ENCODE measurements around the gene LTBP2. TPM values are rescaled to one million over a fixed set of nuclear protein-coding genes. Genes with fewer than 3 reads are reported as not detected.

Gene LTBP2
- total RNA-seq, 1 donor from 2014 or later, result 0.07 TPM

GRCh38 chr14:74648601-74649000 lies 36.6 kb upstream of the LTBP2 start:
- no peak for DNase-seq (ENCODE audit: low spot score)
- Mint-ChIP-seq H3K27ac (no peak overlapping the region), H3K36me3 (ENCODE audit: low read depth) (no peaks in the 10 kb centered on the region), H3K9me3 (no peaks in the 10 kb centered on the region), H3K4me3 (ENCODE audit: low read depth) (no peak overlapping the region), H3K27me3 (ENCODE audit: low read depth) (no peaks in the 10 kb centered on the region), H3K4me1 (ENCODE audit: low read depth) (peaks cover 3% of the 10 kb centered on the region)
- intact Hi-C loops (cut with micrococcal nuclease), result no loop called here

GRCh38 chr14:74647678-74648461 lies 35.8 kb upstream of the LTBP2 start:
- Mint-ChIP-seq H3K36me3 (ENCODE audit: low read depth) (no peaks in the 10 kb centered on the region), H3K4me3 (ENCODE audit: low read depth) (no peak overlapping the region), H3K27ac (no peak overlapping the region), H3K27me3 (ENCODE audit: low read depth) (no peaks in the 10 kb centered on the region), H3K9me3 (no peaks in the 10 kb centered on the region), H3K4me1 (ENCODE audit: low read depth) (peaks cover 3% of the 10 kb centered on the region)
- DNase-seq (ENCODE audit: low spot score), result no peak
- intact Hi-C loops (cut with micrococcal nuclease), result no loop called here

DNA sequence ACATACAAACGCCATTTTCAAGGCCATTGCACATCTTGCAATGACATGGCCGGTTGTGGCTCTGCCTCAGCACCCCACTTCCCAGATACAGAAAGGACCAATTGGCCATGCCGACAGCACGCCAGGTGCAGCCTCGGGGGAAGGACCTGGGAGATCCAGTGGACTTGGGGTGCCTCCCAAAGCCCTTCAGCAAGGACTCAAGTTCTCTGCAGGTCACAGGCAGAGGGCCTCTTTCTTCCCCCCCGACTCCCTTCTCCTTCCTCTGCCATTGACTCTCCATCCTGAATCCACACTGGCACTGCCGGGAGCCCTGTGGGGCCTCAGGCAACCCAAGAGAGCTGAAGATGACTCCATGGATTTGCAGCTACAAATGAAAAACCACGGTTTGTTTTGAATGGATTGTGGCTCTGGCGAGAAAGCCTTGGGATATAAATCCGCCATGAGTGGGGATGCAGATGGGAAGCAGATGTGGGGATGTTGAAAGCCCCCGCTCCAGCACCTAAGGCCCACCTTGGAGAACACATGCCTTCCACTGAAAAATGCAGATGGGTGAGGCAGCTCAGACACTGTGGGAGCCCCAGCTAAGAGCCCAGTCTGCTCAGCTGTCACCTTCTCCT lies 35.1 kb upstream of the LTBP2 start:
- H3K27ac Mint-ChIP-seq, result no peak overlapping the region
- no peaks in the 10 kb centered on the region for H3K27me3 Mint-ChIP-seq (ENCODE audit: low read depth)
- no peaks in the 10 kb centered on the region for H3K36me3 Mint-ChIP-seq (ENCODE audit: low read depth)
- H3K4me1 Mint-ChIP-seq (ENCODE audit: low read depth), result peaks cover 3% of the 10 kb centered on the region
- no peak overlapping the region for H3K4me3 Mint-ChIP-seq (ENCODE audit: low read depth)
- no peak for DNase-seq (ENCODE audit: low spot score)
- intact Hi-C loops (cut with micrococcal nuclease), result no loop called here
- H3K9me3 Mint-ChIP-seq, result no peaks in the 10 kb centered on the region

- Mint-ChIP-seq H3K4me3 (ENCODE audit: low read depth) (no peak overlapping the region), H3K36me3 (ENCODE audit: low read depth) (no peaks in the 10 kb centered on the region), H3K9me3 (no peaks in the 10 kb centered on the region), H3K4me1 (ENCODE audit: low read depth) (no peaks in the 10 kb centered on the region), H3K27me3 (ENCODE audit: low read depth) (no peaks in the 10 kb centered on the region), H3K27ac (no peak overlapping the region)
- DNase-seq (ENCODE audit: low spot score), result no peak
- intact Hi-C loops (cut with micrococcal nuclease), result no loop called here
These were observed 33.9 kb upstream of the LTBP2 start for GRCh38 chr14:74645756-74646470.

DNA sequence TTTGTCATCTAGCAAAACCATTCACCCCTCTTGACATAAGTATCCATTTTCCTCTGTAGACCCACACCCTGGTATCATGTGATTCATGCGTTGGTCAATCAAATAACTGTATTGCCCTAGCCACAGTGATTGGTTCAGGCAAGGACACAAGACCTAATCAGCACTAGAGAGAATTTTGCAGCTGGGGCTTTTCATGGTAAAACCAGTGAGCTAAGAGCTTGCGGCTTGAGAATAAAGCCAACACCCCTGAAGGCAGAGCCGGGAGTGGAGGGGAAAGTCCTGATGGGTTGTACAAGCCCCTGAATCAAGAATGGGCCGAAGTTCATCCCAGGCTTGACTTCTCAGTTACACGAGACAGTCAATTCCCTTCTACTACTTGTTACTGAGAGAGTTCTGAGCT lies 33.2 kb upstream of the LTBP2 start:
- Mint-ChIP-seq H3K27ac (no peak overlapping the region), H3K4me1 (ENCODE audit: low read depth) (no peaks in the 10 kb centered on the region), H3K4me3 (ENCODE audit: low read depth) (no peak overlapping the region), H3K27me3 (ENCODE audit: low read depth) (peaks cover under 1% of the 10 kb centered on the region), H3K36me3 (ENCODE audit: low read depth) (no peaks in the 10 kb centered on the region), H3K9me3 (no peaks in the 10 kb centered on the region)
- intact Hi-C loops (cut with micrococcal nuclease), result no loop called here
- DNase-seq (ENCODE audit: low spot score), result no peak

DNA sequence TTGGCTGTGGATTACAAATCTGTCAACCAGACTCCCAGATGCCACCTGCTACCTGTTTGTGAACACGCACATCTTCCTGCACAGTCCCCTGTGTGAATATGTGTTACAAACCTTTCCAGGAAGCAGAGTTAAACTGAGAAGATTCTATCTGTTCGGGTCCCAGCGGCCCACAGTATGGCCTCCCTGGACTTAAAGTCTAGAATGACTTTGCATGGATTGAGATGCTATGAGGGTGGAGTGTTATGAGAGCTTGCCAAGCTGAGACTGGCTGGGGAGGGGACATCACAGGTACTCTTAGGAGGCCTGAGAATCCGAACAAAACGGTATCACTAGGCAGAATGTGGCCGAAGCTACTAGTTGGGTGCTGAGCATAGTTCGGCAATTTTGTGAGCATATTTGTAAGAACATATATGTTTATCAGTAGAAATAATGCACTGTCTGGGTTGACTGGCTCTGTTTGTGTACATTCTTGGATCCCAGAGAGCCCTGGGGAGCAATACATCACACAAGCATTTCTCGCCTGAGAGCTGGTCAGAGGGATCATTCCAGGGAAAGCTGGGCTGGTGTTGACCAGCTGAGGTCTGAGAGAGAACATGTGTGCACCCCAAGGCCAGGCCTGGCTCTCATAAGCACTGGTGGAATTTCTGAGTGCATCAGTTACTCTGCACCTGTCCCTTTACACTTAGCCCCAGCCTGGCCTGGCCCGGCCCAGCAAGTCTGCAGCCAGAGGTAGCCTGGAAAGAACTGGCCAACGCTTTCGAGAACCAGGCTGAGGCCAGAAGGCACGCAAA lies 29.8 kb upstream of the LTBP2 start:
- H3K9me3 Mint-ChIP-seq, result no peaks in the 10 kb centered on the region

GRCh38 chr14:74638966-74639365 lies 26.9 kb upstream of the LTBP2 start:
- Mint-ChIP-seq H3K27ac (no peak overlapping the region), H3K27me3 (ENCODE audit: low read depth) (peaks cover 10% of the 10 kb centered on the region), H3K36me3 (ENCODE audit: low read depth) (no peaks in the 10 kb centered on the region), H3K4me1 (ENCODE audit: low read depth) (no peaks in the 10 kb centered on the region), H3K9me3 (no peaks in the 10 kb centered on the region), H3K4me3 (ENCODE audit: low read depth) (no peak overlapping the region)
- no peak for DNase-seq (ENCODE audit: low spot score)
- intact Hi-C loops (cut with micrococcal nuclease), result no loop called here

More for the DNA sequence above, 29.8 kb upstream of the LTBP2 start:
- H3K4me3 Mint-ChIP-seq (ENCODE audit: low read depth), result no peak overlapping the region
- H3K4me1 Mint-ChIP-seq (ENCODE audit: low read depth), result no peaks in the 10 kb centered on the region
- no peaks in the 10 kb centered on the region for H3K36me3 Mint-ChIP-seq (ENCODE audit: low read depth)
- peaks cover 5% of the 10 kb centered on the region for H3K27me3 Mint-ChIP-seq (ENCODE audit: low read depth)
- no peak for DNase-seq (ENCODE audit: low spot score)
- H3K27ac Mint-ChIP-seq, result no peak overlapping the region
- intact Hi-C loops (cut with micrococcal nuclease), result no loop called here

- H3K36me3 Mint-ChIP-seq (ENCODE audit: low read depth), result no peaks in the 10 kb centered on the region
- no peaks in the 10 kb centered on the region for H3K9me3 Mint-ChIP-seq
- no peak for DNase-seq (ENCODE audit: low spot score)
- peaks cover 13% of the 10 kb centered on the region for H3K27me3 Mint-ChIP-seq (ENCODE audit: low read depth)
- no peak overlapping the region for H3K27ac Mint-ChIP-seq
- intact Hi-C loops (cut with micrococcal nuclease), result no loop called here
- no peak overlapping the region for H3K4me3 Mint-ChIP-seq (ENCODE audit: low read depth)
- H3K4me1 Mint-ChIP-seq (ENCODE audit: low read depth), result no peaks in the 10 kb centered on the region
These were observed 26.0 kb upstream of the LTBP2 start for GRCh38 chr14:74638066-74638465.

- no peaks in the 10 kb centered on the region for H3K9me3 Mint-ChIP-seq
- no peaks in the 10 kb centered on the region for H3K36me3 Mint-ChIP-seq (ENCODE audit: low read depth)
- intact Hi-C loops (cut with micrococcal nuclease), result no loop called here
- no peaks in the 10 kb centered on the region for H3K4me1 Mint-ChIP-seq (ENCODE audit: low read depth)
- H3K27me3 Mint-ChIP-seq (ENCODE audit: low read depth), result peaks cover 16% of the 10 kb centered on the region
- DNase-seq (ENCODE audit: low spot score), result no peak
- no peak overlapping the region for H3K27ac Mint-ChIP-seq
- H3K4me3 Mint-ChIP-seq (ENCODE audit: low read depth), result no peak overlapping the region
These were observed 25.1 kb upstream of the LTBP2 start for GRCh38 chr14:74637178-74637550.

- Mint-ChIP-seq H3K27ac (no peak overlapping the region), H3K4me3 (ENCODE audit: low read depth) (no peak overlapping the region), H3K27me3 (ENCODE audit: low read depth) (peaks cover 16% of the 10 kb centered on the region), H3K36me3 (ENCODE audit: low read depth) (no peaks in the 10 kb centered on the region), H3K9me3 (no peaks in the 10 kb centered on the region), H3K4me1 (ENCODE audit: low read depth) (no peaks in the 10 kb centered on the region)
- DNase-seq (ENCODE audit: low spot score), result no peak
- intact Hi-C loops (cut with micrococcal nuclease), result no loop called here
These were observed 24.6 kb upstream of the LTBP2 start for GRCh38 chr14:74636424-74637177.

DNA sequence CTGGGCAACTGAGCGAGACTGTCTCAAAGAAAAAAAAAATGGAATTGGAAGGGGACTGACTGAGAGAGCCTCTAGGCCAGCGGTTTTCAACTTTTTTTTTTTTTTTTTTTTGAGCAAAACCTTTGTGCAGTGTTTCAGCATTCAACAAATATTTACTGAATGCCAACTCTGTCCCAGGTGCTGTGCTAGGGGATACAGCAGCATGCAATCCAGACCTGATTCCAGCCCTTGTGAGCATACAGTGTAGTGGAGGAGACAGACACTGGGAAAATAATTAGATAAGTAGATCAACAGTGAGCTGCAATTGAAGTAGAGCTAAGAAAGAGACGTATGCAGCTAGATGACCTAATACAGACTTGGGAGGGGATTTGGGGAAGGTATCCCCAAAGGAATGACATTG lies 23.8 kb upstream of the LTBP2 start:
- no peaks in the 10 kb centered on the region for H3K9me3 Mint-ChIP-seq
- H3K27me3 Mint-ChIP-seq (ENCODE audit: low read depth), result peaks cover 16% of the 10 kb centered on the region
- no peak overlapping the region for H3K4me3 Mint-ChIP-seq (ENCODE audit: low read depth)
- no peaks in the 10 kb centered on the region for H3K4me1 Mint-ChIP-seq (ENCODE audit: low read depth)
- intact Hi-C loops (cut with micrococcal nuclease), result no loop called here
- DNase-seq (ENCODE audit: low spot score), result no peak
- no peaks in the 10 kb centered on the region for H3K36me3 Mint-ChIP-seq (ENCODE audit: low read depth)
- no peak overlapping the region for H3K27ac Mint-ChIP-seq

DNA sequence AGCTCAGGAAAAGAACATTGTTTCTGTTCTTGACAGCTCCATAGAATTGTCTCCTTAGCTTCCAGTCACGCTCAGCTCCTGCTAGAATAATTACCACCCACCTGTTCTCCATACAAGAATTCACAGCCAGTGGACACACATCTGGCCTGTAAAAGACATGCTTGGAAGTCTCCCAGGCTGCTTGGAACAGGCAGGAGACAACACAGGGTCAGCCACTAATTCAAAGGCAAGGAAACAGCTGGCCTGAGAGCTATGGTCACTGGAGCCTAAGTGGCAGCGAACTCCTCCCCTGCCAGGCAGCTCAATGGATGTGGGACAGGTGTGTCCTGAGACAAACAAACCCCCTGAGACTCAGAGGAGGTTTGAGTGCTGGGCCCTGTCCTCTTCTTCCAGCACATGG lies 22.9 kb upstream of the LTBP2 start:
- no peaks in the 10 kb centered on the region for H3K4me1 Mint-ChIP-seq (ENCODE audit: low read depth)
- H3K36me3 Mint-ChIP-seq (ENCODE audit: low read depth), result no peaks in the 10 kb centered on the region
- H3K27ac Mint-ChIP-seq, result no peak overlapping the region
- no peaks in the 10 kb centered on the region for H3K9me3 Mint-ChIP-seq
- H3K27me3 Mint-ChIP-seq (ENCODE audit: low read depth), result peaks cover 14% of the 10 kb centered on the region
- H3K4me3 Mint-ChIP-seq (ENCODE audit: low read depth), result no peak overlapping the region
- DNase-seq (ENCODE audit: low spot score), result no peak
- intact Hi-C loops (cut with micrococcal nuclease), result no loop called here
